Glomerular endothelial cell (primary cell): ENCODE measurements around the gene ZBTB32. TPM values are rescaled to one million over a fixed set of nuclear protein-coding genes. Genes with fewer than 3 reads are reported as not detected.

Experiments
- DNase-seq: peaks from one replicate; pipeline ENCODE4 v3.0.0-alpha.2; 2011; ENCODE audit warnings: low read depth, low spot score; ENCODE audit errors: extremely low read depth
- total RNA-seq: library from RNA; depleted of rRNA; stranded (reverse); fragments of >200 nt; gene quantifications from 2 replicates; pipeline ENCODE4 v1.2.3, GENCODE V29; 2015

ZBTB32 gene
- total RNA-seq, 1 donor from 2014 or later: not detected

- DNase-seq: no peak
Observed at GRCh38 chr19:35733180-35734125, 29.1 kb downstream of the ZBTB32 start.

- no peak for DNase-seq
Observed at GRCh38 chr19:35734273-35734672, 29.9 kb downstream of the ZBTB32 start.

GRCh38 chr19:35734889-35735288 is 30.5 kb downstream of the ZBTB32 start:
- DNase-seq: no peak

- no peak for DNase-seq
Observed at GRCh38 chr19:35736913-35737886, 32.8 kb downstream of the ZBTB32 start.

GRCh38 chr19:35738021-35738886 is 33.9 kb downstream of the ZBTB32 start:
- DNase-seq: no peak

GRCh38 chr19:35738887-35739229 is 34.5 kb downstream of the ZBTB32 start:
- no peak for DNase-seq

GRCh38 chr19:35739275-35740107 is 35.1 kb downstream of the ZBTB32 start:
- DNase-seq: no peak

- no peak for DNase-seq
Observed at GRCh38 chr19:35740108-35740422, 35.7 kb downstream of the ZBTB32 start.

GRCh38 chr19:35740423-35741202 is 36.3 kb downstream of the ZBTB32 start:
- no peak for DNase-seq

GRCh38 chr19:35741203-35741515 is 36.8 kb downstream of the ZBTB32 start:
- DNase-seq: no peak

- no peak for DNase-seq
Observed at GRCh38 chr19:35742121-35742724, 37.9 kb downstream of the ZBTB32 start, which contains the start of gene IGFLR1. Gene IGFLR1 (minus strand): TSS chr19:35742452. CDS start chr19:35741180, 1,272 bp downstream.

- DNase-seq: no peak
Observed at GRCh38 chr19:35743640-35744429, 39.5 kb downstream of the ZBTB32 start.

GRCh38 chr19:35744430-35745327 is 40.3 kb downstream of the ZBTB32 start:
- peak; percentile 72 for DNase-seq

GRCh38 chr19:35745328-35746086 is 41.1 kb downstream of the ZBTB32 start, which contains the start of the genes PSENEN and U2AF1L4:
Gene PSENEN (plus strand): TSS chr19:35745651. CDS start chr19:35745931, 280 bp downstream.
Gene U2AF1L4 (minus strand): TSS chr19:35745418. CDS start chr19:35745391, 27 bp downstream.
- DNase-seq: peak; percentile 95

GRCh38 chr19:35746087-35746462 is 41.7 kb downstream of the ZBTB32 start:
- no peak for DNase-seq

GRCh38 chr19:35746531-35746930 is 42.2 kb downstream of the ZBTB32 start:
- DNase-seq: no peak
